ENCODE results near the gene LGALSL. TPM values are rescaled to one million over a fixed set of nuclear protein-coding genes. Genes with fewer than 3 reads are reported as not detected.

LGALSL gene
- total and polyA plus RNA-seq, 2 of the 13 experiments (the other 11 are each of a cell fraction or from before 2014, with no cell fraction given) = 15.4 to 20.0 TPM

DNA sequence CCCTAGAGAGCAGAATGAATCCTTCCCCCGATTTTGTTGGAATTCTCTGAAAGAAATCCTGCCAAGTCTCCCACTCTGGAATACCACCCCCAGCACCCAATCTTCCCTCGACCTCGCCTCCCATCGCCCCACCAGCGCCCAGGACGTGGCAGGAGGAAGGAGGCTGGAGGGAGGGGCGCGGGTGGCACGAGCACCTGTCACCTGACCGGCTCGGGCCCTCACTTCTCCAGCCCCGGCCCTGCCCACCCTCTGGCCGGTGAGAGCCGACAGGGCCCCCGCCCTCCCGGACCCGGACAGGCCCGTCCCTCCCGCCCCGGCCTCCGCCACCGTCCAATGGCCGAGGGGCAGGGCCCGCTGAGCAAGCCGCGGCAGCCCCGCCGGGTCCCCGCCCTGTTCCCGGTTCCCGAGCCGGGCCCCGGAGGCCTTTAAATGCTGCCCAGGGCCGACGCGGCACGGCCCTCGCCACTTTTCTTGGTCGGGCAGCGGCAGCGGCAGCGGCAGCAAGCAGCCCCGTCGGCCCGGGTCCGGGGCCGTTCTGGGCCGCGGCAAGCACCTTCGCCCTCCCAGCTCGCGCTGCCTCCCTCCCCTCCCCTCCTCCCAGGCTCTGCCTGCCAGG, at the start of gene LGALSL (continued):
- TF ChIP-seq, protein P1, sequence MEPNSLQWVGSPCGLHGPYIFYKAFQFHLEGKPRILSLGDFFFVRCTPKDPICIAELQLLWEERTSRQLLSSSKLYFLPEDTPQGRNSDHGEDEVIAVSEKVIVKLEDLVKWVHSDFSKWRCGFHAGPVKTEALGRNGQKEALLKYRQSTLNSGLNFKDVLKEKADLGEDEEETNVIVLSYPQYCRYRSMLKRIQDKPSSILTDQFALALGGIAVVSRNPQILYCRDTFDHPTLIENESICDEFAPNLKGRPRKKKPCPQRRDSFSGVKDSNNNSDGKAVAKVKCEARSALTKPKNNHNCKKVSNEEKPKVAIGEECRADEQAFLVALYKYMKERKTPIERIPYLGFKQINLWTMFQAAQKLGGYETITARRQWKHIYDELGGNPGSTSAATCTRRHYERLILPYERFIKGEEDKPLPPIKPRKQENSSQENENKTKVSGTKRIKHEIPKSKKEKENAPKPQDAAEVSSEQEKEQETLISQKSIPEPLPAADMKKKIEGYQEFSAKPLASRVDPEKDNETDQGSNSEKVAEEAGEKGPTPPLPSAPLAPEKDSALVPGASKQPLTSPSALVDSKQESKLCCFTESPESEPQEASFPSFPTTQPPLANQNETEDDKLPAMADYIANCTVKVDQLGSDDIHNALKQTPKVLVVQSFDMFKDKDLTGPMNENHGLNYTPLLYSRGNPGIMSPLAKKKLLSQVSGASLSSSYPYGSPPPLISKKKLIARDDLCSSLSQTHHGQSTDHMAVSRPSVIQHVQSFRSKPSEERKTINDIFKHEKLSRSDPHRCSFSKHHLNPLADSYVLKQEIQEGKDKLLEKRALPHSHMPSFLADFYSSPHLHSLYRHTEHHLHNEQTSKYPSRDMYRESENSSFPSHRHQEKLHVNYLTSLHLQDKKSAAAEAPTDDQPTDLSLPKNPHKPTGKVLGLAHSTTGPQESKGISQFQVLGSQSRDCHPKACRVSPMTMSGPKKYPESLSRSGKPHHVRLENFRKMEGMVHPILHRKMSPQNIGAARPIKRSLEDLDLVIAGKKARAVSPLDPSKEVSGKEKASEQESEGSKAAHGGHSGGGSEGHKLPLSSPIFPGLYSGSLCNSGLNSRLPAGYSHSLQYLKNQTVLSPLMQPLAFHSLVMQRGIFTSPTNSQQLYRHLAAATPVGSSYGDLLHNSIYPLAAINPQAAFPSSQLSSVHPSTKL (CRISPR knock-in tag; IDR thresholded peaks at IDR 0.05) = no peak
- TF ChIP-seq, protein P2, sequence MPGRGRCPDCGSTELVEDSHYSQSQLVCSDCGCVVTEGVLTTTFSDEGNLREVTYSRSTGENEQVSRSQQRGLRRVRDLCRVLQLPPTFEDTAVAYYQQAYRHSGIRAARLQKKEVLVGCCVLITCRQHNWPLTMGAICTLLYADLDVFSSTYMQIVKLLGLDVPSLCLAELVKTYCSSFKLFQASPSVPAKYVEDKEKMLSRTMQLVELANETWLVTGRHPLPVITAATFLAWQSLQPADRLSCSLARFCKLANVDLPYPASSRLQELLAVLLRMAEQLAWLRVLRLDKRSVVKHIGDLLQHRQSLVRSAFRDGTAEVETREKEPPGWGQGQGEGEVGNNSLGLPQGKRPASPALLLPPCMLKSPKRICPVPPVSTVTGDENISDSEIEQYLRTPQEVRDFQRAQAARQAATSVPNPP (CRISPR knock-in tag; IDR thresholded peaks at IDR 0.05) = no peak
- TF ChIP-seq, protein P3, sequence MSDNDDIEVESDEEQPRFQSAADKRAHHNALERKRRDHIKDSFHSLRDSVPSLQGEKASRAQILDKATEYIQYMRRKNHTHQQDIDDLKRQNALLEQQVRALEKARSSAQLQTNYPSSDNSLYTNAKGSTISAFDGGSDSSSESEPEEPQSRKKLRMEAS (IDR thresholded peaks at IDR 0.05) = peak; percentile 49
- TF ChIP-seq ZNF510 (CRISPR knock-in tag; IDR thresholded peaks at IDR 0.05; ENCODE audit: low read depth) (0 out of 2 replicates have a peak, but pooled peaks have one; percentile 27), FOXK2 (IDR thresholded peaks at IDR 0.05) (no peak), NR2F1 (CRISPR knock-in tag; IDR thresholded peaks at IDR 0.05) (no peak), RXRB (CRISPR knock-in tag; IDR thresholded peaks at IDR 0.05; ENCODE audit: borderline replicate concordance) (no peak), DMAP1 (CRISPR knock-in tag; IDR thresholded peaks at IDR 0.05) (peak; percentile 33; the same call in 1 of the 2 replicates), GATAD2A (CRISPR knock-in tag; IDR thresholded peaks at IDR 0.05) (no peak; the same call in 1 of the 2 replicates), ZNF232 (CRISPR knock-in tag; IDR thresholded peaks at IDR 0.05; ENCODE audit: borderline replicate concordance) (0 out of 2 replicates have a peak, but pooled peaks have one; percentile 6), ZNF782 (CRISPR knock-in tag; IDR thresholded peaks at IDR 0.05; ENCODE audit: borderline replicate concordance) (no peak), NFIC (IDR thresholded peaks at IDR 0.05; ENCODE audit: low read length) (no peak), SNAI1 (CRISPR knock-in tag; IDR thresholded peaks at IDR 0.05; ENCODE audit: borderline replicate concordance) (no peak), NFKB2 (CRISPR knock-in tag; IDR thresholded peaks at IDR 0.05; ENCODE audit: borderline replicate concordance) (peak; percentile 86; the same call in 1 of the 2 replicates), ZNF678 (CRISPR knock-in tag; IDR thresholded peaks at IDR 0.05) (0 out of 2 replicates have a peak, but pooled peaks have one; percentile 54)
- TF ChIP-seq, protein P4, sequence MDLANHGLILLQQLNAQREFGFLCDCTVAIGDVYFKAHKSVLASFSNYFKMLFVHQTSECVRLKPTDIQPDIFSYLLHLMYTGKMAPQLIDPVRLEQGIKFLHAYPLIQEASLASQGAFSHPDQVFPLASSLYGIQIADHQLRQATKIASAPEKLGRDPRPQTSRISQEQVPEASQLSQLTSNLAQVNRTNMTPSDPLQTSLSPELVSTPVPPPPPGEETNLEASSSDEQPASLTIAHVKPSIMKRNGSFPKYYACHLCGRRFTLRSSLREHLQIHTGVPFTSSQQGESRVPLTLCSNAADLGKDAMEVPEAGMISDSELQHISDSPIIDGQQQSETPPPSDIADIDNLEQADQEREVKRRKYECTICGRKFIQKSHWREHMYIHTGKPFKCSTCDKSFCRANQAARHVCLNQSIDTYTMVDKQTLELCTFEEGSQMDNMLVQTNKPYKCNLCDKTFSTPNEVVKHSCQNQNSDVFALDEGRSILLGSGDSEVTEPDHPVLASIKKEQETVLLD (CRISPR knock-in tag; IDR thresholded peaks at IDR 0.05; ENCODE audit: low read depth) = 0 out of 2 replicates have a peak, but pooled peaks have one; percentile 21
- TF ChIP-seq, protein P5, sequence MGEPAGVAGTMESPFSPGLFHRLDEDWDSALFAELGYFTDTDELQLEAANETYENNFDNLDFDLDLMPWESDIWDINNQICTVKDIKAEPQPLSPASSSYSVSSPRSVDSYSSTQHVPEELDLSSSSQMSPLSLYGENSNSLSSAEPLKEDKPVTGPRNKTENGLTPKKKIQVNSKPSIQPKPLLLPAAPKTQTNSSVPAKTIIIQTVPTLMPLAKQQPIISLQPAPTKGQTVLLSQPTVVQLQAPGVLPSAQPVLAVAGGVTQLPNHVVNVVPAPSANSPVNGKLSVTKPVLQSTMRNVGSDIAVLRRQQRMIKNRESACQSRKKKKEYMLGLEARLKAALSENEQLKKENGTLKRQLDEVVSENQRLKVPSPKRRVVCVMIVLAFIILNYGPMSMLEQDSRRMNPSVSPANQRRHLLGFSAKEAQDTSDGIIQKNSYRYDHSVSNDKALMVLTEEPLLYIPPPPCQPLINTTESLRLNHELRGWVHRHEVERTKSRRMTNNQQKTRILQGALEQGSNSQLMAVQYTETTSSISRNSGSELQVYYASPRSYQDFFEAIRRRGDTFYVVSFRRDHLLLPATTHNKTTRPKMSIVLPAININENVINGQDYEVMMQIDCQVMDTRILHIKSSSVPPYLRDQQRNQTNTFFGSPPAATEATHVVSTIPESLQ (CRISPR knock-in tag; conservative IDR thresholded peaks at IDR 0.05) = no peak
- TF ChIP-seq, protein P6, sequence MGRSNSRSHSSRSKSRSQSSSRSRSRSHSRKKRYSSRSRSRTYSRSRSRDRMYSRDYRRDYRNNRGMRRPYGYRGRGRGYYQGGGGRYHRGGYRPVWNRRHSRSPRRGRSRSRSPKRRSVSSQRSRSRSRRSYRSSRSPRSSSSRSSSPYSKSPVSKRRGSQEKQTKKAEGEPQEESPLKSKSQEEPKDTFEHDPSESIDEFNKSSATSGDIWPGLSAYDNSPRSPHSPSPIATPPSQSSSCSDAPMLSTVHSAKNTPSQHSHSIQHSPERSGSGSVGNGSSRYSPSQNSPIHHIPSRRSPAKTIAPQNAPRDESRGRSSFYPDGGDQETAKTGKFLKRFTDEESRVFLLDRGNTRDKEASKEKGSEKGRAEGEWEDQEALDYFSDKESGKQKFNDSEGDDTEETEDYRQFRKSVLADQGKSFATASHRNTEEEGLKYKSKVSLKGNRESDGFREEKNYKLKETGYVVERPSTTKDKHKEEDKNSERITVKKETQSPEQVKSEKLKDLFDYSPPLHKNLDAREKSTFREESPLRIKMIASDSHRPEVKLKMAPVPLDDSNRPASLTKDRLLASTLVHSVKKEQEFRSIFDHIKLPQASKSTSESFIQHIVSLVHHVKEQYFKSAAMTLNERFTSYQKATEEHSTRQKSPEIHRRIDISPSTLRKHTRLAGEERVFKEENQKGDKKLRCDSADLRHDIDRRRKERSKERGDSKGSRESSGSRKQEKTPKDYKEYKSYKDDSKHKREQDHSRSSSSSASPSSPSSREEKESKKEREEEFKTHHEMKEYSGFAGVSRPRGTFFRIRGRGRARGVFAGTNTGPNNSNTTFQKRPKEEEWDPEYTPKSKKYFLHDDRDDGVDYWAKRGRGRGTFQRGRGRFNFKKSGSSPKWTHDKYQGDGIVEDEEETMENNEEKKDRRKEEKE (IDR thresholded peaks at IDR 0.05) = no peak
